Glutamatergic neuron (in vitro differentiated cells): ENCODE data around the gene ELL2. TPM values are rescaled to one million over a fixed set of nuclear protein-coding genes. Genes with fewer than 3 reads are reported as not detected.
"Not testable (repeated sequence)": the region's sequence is repeated elsewhere in the genome, so short reads cannot be mapped to it uniquely, and the experiment has no call there.

Experiments
- DNase-seq: peaks from one replicate; pipeline ENCODE4 v3.0.0; 2022
- H3K27ac Mint-ChIP-seq: one replicate; pipeline ENCODE4 v1.8.0; 2020; ENCODE audit warnings: mild to moderate bottlenecking, mixed read lengths, inconsistent platforms; ENCODE audit not compliant: unreplicated experiment
- H3K27me3 Mint-ChIP-seq: one replicate; pipeline ENCODE4 v1.8.0; 2020; ENCODE audit warnings: mild to moderate bottlenecking, moderate library complexity, mixed read lengths, inconsistent platforms; ENCODE audit not compliant: unreplicated experiment
- H3K36me3 Mint-ChIP-seq: one replicate; pipeline ENCODE4 v1.8.0; 2020; ENCODE audit warnings: mild to moderate bottlenecking, mixed read lengths, inconsistent platforms; ENCODE audit not compliant: unreplicated experiment
- H3K4me1 Mint-ChIP-seq: one replicate; pipeline ENCODE4 v1.8.0; 2020; ENCODE audit warnings: mild to moderate bottlenecking, low read depth, mixed read lengths, inconsistent platforms; ENCODE audit not compliant: unreplicated experiment
- H3K4me3 Mint-ChIP-seq: one replicate; pipeline ENCODE4 v1.8.0; 2020; ENCODE audit warnings: mild to moderate bottlenecking, mixed read lengths, inconsistent platforms; ENCODE audit not compliant: unreplicated experiment
- H3K9me3 Mint-ChIP-seq: one replicate; pipeline ENCODE4 v1.8.0; 2020; ENCODE audit warnings: mild to moderate bottlenecking, moderate library complexity, mixed read lengths, inconsistent platforms; ENCODE audit not compliant: unreplicated experiment
- CTCF ChIP-seq: fragments of 200-600 bp; sonication (generic); IDR thresholded peaks from one replicate; pipeline ENCODE4 v1.5.0; 2021; ENCODE audit not compliant: partially characterized antibody, unreplicated experiment
- total RNA-seq: library from RNA; stranded (reverse); fragmentation: NEBNext Ultra II Directional; extraction: Animal tissue kit (Norgen Biotek cat#: 25700); gene quantifications from one replicate; pipeline ENCODE4 v1.2.1, GENCODE V29; 2021; ENCODE audit not compliant: unreplicated experiment

ELL2 gene
- total RNA-seq, 1 donor from 2014 or later, result 97.0 TPM

DNA sequence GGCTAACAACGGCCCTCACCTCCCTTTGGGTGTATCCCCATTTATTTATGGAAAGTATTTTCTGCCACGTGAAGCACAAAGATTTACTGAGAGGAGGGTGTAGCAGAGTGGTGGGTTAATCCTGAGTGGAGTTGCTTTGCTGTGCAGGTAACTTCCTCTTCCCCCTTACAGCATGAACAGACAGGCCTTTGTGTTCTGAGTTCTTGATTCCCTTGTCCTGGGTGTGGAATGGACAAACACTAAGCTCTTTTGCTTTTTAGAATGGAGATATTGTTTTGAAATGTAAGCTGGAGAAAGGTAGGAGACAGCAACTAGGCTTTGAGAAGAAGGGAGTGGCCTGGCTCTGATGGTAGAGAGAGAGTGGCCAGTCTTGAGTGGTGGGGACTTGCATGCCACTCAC, 122.0 kb downstream of the ELL2 start:
- DNase-seq, result no peak
- H3K9me3 Mint-ChIP-seq, result peaks cover 3% of the 10 kb centered on the region
- no peak overlapping the region for H3K4me3 Mint-ChIP-seq
- H3K27ac Mint-ChIP-seq, result no peak overlapping the region
- H3K36me3 Mint-ChIP-seq, result peaks cover 10% of the 10 kb centered on the region
- no peak for TF ChIP-seq CTCF
- H3K27me3 Mint-ChIP-seq, result peaks cover 3% of the 10 kb centered on the region
- no peaks in the 10 kb centered on the region for H3K4me1 Mint-ChIP-seq

GRCh38 chr5:95838556-95838955, 123.1 kb downstream of the ELL2 start:
- no peak overlapping the region for H3K27ac Mint-ChIP-seq
- H3K9me3 Mint-ChIP-seq, result peaks cover 3% of the 10 kb centered on the region
- no peak overlapping the region for H3K4me3 Mint-ChIP-seq
- peaks cover 3% of the 10 kb centered on the region for H3K27me3 Mint-ChIP-seq
- DNase-seq, result no peak
- no peak for TF ChIP-seq CTCF
- peaks cover 2% of the 10 kb centered on the region for H3K4me1 Mint-ChIP-seq
- H3K36me3 Mint-ChIP-seq, result peaks cover 10% of the 10 kb centered on the region

DNA sequence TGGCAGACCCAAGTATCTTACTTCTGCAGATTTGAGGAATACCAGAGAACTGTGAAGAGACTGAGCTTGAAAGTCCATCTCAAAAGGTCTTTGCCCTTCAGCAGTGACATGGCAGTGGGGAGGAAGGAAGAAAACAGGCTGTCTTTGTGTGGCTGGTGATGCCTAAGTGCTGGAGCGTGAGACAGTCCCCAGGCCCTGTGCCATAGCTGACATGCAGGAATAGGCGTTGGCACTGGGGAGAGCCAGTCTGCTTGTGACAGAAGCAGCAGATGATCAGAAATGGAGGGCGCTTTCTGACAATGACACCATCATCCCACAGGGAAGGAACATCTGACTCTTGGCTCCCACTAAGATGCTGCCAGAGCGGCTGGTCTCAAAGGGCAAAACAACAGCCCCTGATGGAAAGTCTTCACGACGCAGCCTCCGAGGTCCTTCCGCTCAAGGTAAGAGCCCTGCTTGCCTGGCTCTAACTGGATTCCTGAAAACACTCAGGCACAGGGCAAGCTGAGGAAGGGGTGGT, 123.6 kb downstream of the ELL2 start:
- no peak overlapping the region for H3K4me3 Mint-ChIP-seq
- no peak for TF ChIP-seq CTCF
- H3K9me3 Mint-ChIP-seq, result peaks cover 3% of the 10 kb centered on the region
- DNase-seq, result no peak
- H3K27ac Mint-ChIP-seq, result no peak overlapping the region
- peaks cover 2% of the 10 kb centered on the region for H3K4me1 Mint-ChIP-seq
- peaks cover 10% of the 10 kb centered on the region for H3K36me3 Mint-ChIP-seq
- peaks cover 3% of the 10 kb centered on the region for H3K27me3 Mint-ChIP-seq

DNA sequence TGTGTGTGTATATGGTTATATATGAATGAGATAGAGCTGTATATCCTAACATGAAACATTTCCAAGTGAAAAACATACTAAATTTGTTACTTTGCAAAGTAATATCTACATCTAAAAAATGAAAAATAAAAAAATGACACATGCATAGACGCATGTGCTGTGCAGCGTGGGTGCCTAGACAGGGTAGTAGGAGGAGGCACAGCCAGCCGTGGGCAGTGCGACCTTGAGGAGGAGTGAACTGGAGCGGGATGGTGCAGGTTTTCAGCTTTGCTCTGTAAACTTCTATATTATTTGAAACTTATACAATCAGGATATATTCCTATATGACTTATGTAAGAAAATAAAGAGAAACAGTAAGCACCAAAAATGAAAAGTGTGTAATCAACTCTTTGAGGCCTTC, 124.2 kb downstream of the ELL2 start:
- peaks cover 3% of the 10 kb centered on the region for H3K9me3 Mint-ChIP-seq
- H3K36me3 Mint-ChIP-seq, result peaks cover 7% of the 10 kb centered on the region
- H3K4me1 Mint-ChIP-seq, result peaks cover 2% of the 10 kb centered on the region
- H3K27me3 Mint-ChIP-seq, result peaks cover 3% of the 10 kb centered on the region
- TF ChIP-seq CTCF, result no peak
- no peak for DNase-seq
- no peak overlapping the region for H3K4me3 Mint-ChIP-seq
- H3K27ac Mint-ChIP-seq, result no peak overlapping the region

- not testable (repeated sequence) for H3K27me3 Mint-ChIP-seq, H3K4me3 Mint-ChIP-seq, H3K36me3 Mint-ChIP-seq, H3K27ac Mint-ChIP-seq, H3K9me3 Mint-ChIP-seq, DNase-seq, H3K4me1 Mint-ChIP-seq
These were observed 124.7 kb downstream of the ELL2 start for GRCh38 chr5:95836971-95837370.

DNA sequence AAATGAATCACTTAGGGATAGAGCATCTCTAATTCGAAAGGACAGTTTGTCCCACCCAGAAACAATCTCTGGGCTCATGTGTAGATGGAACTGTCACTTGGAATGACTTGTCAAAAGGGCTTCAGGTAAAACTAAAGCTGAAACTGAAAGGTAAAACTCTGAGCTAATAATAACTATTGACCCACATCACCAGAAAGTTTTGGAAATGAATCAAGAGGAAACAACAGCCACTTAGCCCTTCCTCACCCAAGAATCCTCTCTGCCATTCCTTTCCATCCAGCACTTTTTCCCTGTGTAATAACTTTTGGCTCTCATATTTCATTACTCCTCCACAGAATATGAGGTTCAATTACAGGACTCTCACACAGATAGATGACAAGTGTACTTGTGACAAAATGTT, 125.1 kb downstream of the ELL2 start:
- no peak for DNase-seq
- no peak for TF ChIP-seq CTCF
- H3K27me3 Mint-ChIP-seq, result peaks cover 3% of the 10 kb centered on the region
- H3K9me3 Mint-ChIP-seq, result peaks cover 3% of the 10 kb centered on the region
- peaks cover 2% of the 10 kb centered on the region for H3K4me1 Mint-ChIP-seq
- no peak overlapping the region for H3K4me3 Mint-ChIP-seq
- H3K27ac Mint-ChIP-seq, result no peak overlapping the region
- peaks cover 7% of the 10 kb centered on the region for H3K36me3 Mint-ChIP-seq
